KMS-11 (cell line): ENCODE measurements around the gene NMU.
A peak's percentile ranks its signal among the peaks of the same experiment; 100 is the strongest.

Source experiments
- H2AFZ ChIP-seq: fragments of 200-600 bp; sonication (generic); 2 replicates; pipeline ENCODE4 v1.6.1; 2016; ENCODE audit warnings: antibody characterized with exemption, mixed run types, low read depth
- H3K27ac ChIP-seq: fragments of 200-600 bp; sonication (generic); 2 replicates; pipeline ENCODE4 v1.6.1; 2016; ENCODE audit warnings: mild to moderate bottlenecking, mixed run types
- H3K27me3 ChIP-seq: fragments of 200-600 bp; sonication (generic); 2 replicates; pipeline ENCODE4 v1.6.1; 2017; ENCODE audit warnings: mild to moderate bottlenecking, low read depth, mixed run types, moderate library complexity; ENCODE audit not compliant: insufficient read depth
- H3K36me3 ChIP-seq: fragments of 200-600 bp; sonication (generic); 2 replicates; pipeline ENCODE4 v1.6.1; 2017; ENCODE audit warnings: mild to moderate bottlenecking, mixed run types; ENCODE audit not compliant: insufficient read depth
- H3K4me1 ChIP-seq: fragments of 200-600 bp; sonication (generic); 2 replicates; pipeline ENCODE4 v1.6.1; 2016; ENCODE audit warnings: mild to moderate bottlenecking, low read depth, mixed run types; ENCODE audit not compliant: poor library complexity, severe bottlenecking
- H3K4me2 ChIP-seq: fragments of 200-600 bp; sonication (generic); 2 replicates; pipeline ENCODE4 v1.7.0; 2016; ENCODE audit warnings: mild to moderate bottlenecking, mixed run types
- H3K4me3 ChIP-seq: fragments of 200-600 bp; sonication (generic); IDR thresholded peaks from 2 replicates; pipeline ENCODE4 v1.6.1; 2017; ENCODE audit warnings: low read depth, low read length, mixed read lengths; ENCODE audit not compliant: insufficient read depth
- H3K79me2 ChIP-seq: fragments of 200-600 bp; sonication (generic); 2 replicates; pipeline ENCODE4 v1.6.1; 2016; ENCODE audit warnings: low read depth, mixed run types; ENCODE audit not compliant: insufficient read depth
- H3K9ac ChIP-seq: fragments of 200-600 bp; sonication (generic); 2 replicates; pipeline ENCODE4 v1.6.1; 2016; ENCODE audit warnings: mild to moderate bottlenecking, mixed run types
- H4K20me1 ChIP-seq: fragments of 200-600 bp; sonication (generic); 2 replicates; pipeline ENCODE4 v1.6.1; 2016; ENCODE audit warnings: mild to moderate bottlenecking, mixed run types; ENCODE audit not compliant: insufficient read depth
- CTCF ChIP-seq: fragments of 200-600 bp; sonication (generic); conservative IDR thresholded peaks from 2 replicates; pipeline ENCODE4 v1.6.1; 2017; ENCODE audit warnings: low read depth, mild to moderate bottlenecking, antibody characterized with exemption, low read length, moderate library complexity, mixed read lengths

NMU gene

GRCh38 chr4:55549888-55550287 is 86.2 kb downstream of the NMU start:
- Histone ChIP-seq H3K4me2 (no peak overlapping the region), H4K20me1 (no peaks in the 10 kb centered on the region), H3K27ac (no peak overlapping the region), H3K4me1 (peaks cover 18% of the 10 kb centered on the region), H3K36me3 (no peaks in the 10 kb centered on the region), H2AFZ (no peak overlapping the region), H3K9ac (no peak overlapping the region), H3K79me2 (peaks cover 6% of the 10 kb centered on the region; the same call in 1 of the 2 replicates), H3K27me3 (no peaks in the 10 kb centered on the region), H3K4me3 (no peak overlapping the region)
- no peak for TF ChIP-seq CTCF

DNA sequence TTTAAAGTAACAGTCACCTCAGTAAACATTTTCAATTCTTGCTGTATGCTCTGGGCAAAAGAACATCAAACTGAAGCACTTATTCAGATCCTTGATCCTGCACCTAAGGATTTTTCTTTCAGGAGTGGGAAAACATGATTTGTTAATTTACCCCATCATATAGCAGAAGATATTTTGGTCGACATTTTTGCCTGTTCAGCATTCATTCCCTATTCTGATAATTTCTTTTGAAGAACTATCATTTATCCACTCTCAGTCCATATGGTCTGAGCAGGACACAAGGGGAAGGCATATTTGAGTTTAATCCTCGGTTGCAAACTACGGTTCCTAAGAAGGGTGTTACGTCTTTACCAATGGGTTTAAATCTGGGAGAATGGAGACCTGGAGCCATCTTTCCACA is 88.2 kb downstream of the NMU start:
- Histone ChIP-seq H3K79me2 (peaks cover 26% of the 10 kb centered on the region), H3K4me2 (peak overlapping the region; percentile 93), H3K27ac (peak overlapping the region; percentile 94; the same call in 1 of the 2 replicates), H3K4me3 (no peak overlapping the region), H3K36me3 (no peaks in the 10 kb centered on the region), H3K9ac (peak overlapping the region; percentile 85; the same call in 1 of the 2 replicates), H4K20me1 (no peaks in the 10 kb centered on the region), H3K27me3 (no peaks in the 10 kb centered on the region), H2AFZ (peak overlapping the region; percentile 90; the same call in 1 of the 2 replicates), H3K4me1 (peaks cover 24% of the 10 kb centered on the region)
- TF ChIP-seq CTCF: no peak

DNA sequence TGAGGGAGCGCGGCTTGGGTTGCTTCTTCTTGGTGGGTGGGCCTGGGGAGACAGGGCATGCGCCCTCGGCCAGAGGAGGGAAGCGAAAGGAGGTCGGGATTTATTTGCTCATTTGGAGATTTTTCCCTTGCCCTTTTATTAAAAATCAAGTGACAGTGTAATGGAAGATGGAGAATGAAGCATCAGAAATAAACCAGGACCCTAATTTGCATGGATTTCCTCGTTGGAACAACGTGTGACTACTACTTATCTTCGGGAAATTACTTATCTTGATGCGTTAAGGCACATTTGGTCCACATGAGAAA is 88.7 kb downstream of the NMU start:
- H3K27me3 ChIP-seq: no peaks in the 10 kb centered on the region
- peak overlapping the region; percentile 85; the same call in 1 of the 2 replicates for H3K9ac ChIP-seq
- no peaks in the 10 kb centered on the region for H4K20me1 ChIP-seq
- peak overlapping the region; percentile 94 for H3K27ac ChIP-seq
- H3K4me3 ChIP-seq: peak overlapping the region; percentile 84
- peaks cover 31% of the 10 kb centered on the region for H3K79me2 ChIP-seq
- peak overlapping the region; percentile 93 for H3K4me2 ChIP-seq
- no peak for TF ChIP-seq CTCF
- peak overlapping the region; percentile 90 for H2AFZ ChIP-seq
- no peaks in the 10 kb centered on the region for H3K36me3 ChIP-seq
- H3K4me1 ChIP-seq: peaks cover 24% of the 10 kb centered on the region

DNA sequence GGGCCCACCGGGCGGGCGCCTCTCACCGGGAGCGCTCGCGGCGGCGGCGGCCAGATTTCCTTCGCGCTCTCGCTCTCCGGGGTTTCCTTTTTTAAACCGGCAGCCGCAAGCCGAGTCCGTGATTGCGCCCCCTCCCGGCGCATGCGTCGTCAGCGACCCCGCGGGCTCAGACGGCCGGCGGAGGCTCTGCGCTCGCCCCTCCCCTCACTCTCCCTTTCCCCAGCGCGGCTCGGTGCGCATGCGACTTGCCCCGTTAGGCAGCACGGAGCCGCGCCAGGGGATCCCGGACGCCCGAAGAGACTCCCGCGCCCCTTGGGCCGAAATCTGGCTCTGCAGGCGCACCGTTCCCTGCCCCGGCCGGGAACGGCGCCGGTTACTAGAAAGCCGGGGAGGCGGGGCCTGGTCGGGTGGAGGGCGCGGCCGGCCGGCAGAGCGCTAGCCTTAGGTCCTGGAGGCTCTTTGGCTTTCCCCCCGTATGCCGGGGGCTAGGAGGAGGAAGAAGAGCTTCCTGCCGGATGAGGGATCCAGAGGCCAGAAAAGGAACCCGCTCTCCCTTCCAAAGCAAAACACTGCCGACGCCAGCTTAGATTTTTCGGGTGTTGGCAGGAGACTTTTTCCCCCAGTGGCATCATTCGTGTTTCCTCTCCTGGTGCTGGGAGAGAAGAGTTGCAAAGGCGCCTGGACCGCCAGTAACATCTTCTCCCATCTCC is 89.2 kb downstream of the NMU start, which contains the start of gene CLOCK:
CLOCK (minus strand) TSS at position 154 of the 710 bp plus-strand sequence. CDS start 64,124 bp downstream, outside the sequence.
- peaks cover 33% of the 10 kb centered on the region for H3K79me2 ChIP-seq
- peak within 1 kb of the TSS; percentile 85 for H3K9ac ChIP-seq
- peak; percentile 56 for TF ChIP-seq CTCF
- no peaks in the 10 kb centered on the region for H3K36me3 ChIP-seq
- peak within 1 kb of the TSS; percentile 93 for H3K4me2 ChIP-seq
- H3K4me1 ChIP-seq: peaks cover 24% of the 10 kb centered on the region
- no peaks in the 10 kb centered on the region for H4K20me1 ChIP-seq
- peak within 1 kb of the TSS; percentile 90 for H2AFZ ChIP-seq
- peak within 1 kb of the TSS; percentile 94 for H3K27ac ChIP-seq
- H3K4me3 ChIP-seq: peak within 1 kb of the TSS; percentile 91
- no peaks in the 10 kb centered on the region for H3K27me3 ChIP-seq
